A673 (cell line): ENCODE measurements around the gene KLHL28. TPM values are rescaled to one million over a fixed set of nuclear protein-coding genes. Genes with fewer than 3 reads are reported as not detected.

ENCODE experiments used
- BruUV-seq: library from RNA; stranded (reverse); fragments of 400-500 nt; replicated peaks from 2 replicates; lab custom pipeline; 2021; lab: Mats Ljungman, UMichigan
- CTCF ChIA-PET: fragments of 300-600 bp; sonication (Branson Sonifier 250); formaldehyde crosslinking; loops from one replicate; lab custom pipeline; 2022; ENCODE audit warnings: antibody characterized with exemption; lab: Charles Lee
- POLR2A ChIA-PET: fragments of 300-600 bp; sonication (Branson Sonifier 250); formaldehyde crosslinking; loops from one replicate; lab custom pipeline; 2022; ENCODE audit warnings: antibody characterized with exemption; ENCODE audit not compliant: low non-redundant PET; lab: Charles Lee
- DNase-seq: peaks from one replicate; pipeline ENCODE4 v3.0.0-alpha.2; 2015; ENCODE audit warnings: low spot score
- H3K27ac ChIP-seq: fragments of 200-600 bp; sonication (generic); 2 replicates; pipeline ENCODE4 v1.5.1; 2016; ENCODE audit warnings: mixed run types, low read depth, mild to moderate bottlenecking, mixed read lengths, antibody characterized with exemption, low read length; ENCODE audit not compliant: poor library complexity, severe bottlenecking
- H3K27me3 ChIP-seq: fragments of 200-600 bp; sonication (generic); replicated peaks from 2 replicates; pipeline ENCODE4 v1.6.1; 2017; ENCODE audit warnings: mixed run types, low read depth, mild to moderate bottlenecking, mixed read lengths, antibody characterized with exemption, low read length; ENCODE audit not compliant: insufficient read depth, poor library complexity
- H3K36me3 ChIP-seq: fragments of 200-600 bp; sonication (generic); 2 replicates; pipeline ENCODE4 v1.6.1; 2016; ENCODE audit warnings: mixed run types, mild to moderate bottlenecking, mixed read lengths, antibody characterized with exemption, low read length; ENCODE audit not compliant: insufficient read depth, poor library complexity, severe bottlenecking
- H3K4me1 ChIP-seq: fragments of 200-600 bp; sonication (generic); 2 replicates; pipeline ENCODE4 v1.6.1; 2017; ENCODE audit warnings: mixed run types, mild to moderate bottlenecking, mixed read lengths, antibody characterized with exemption, low read length; ENCODE audit not compliant: insufficient read depth, poor library complexity, severe bottlenecking
- H3K4me3 ChIP-seq: fragments of 200-600 bp; sonication (generic); 2 replicates; pipeline ENCODE4 v1.5.1; 2016; ENCODE audit warnings: low read depth, mixed run types, mild to moderate bottlenecking, mixed read lengths, low read length; ENCODE audit not compliant: poor library complexity, severe bottlenecking
- H3K9me3 ChIP-seq: fragments of 200-600 bp; sonication (generic); 2 replicates; pipeline ENCODE4 v1.6.1; 2016; ENCODE audit warnings: mixed run types, low read depth, mild to moderate bottlenecking, mixed read lengths, antibody characterized with exemption, low read length; ENCODE audit not compliant: poor library complexity, severe bottlenecking
- CTCF ChIP-seq: fragments of 300-800, 200-600 bp; sonication (generic); conservative IDR thresholded peaks from 2 replicates; pipeline ENCODE4 v1.5.1; 2017; ENCODE audit warnings: low read depth, mild to moderate bottlenecking, antibody characterized with exemption, low read length, moderate library complexity, mixed read lengths
- EZH2 ChIP-seq: fragments of 200-600 bp; sonication (generic); IDR thresholded peaks from 2 replicates; pipeline ENCODE4 v1.6.1; 2017; ENCODE audit warnings: borderline replicate concordance, low read depth, mild to moderate bottlenecking, mixed read lengths, antibody characterized with exemption, low read length; ENCODE audit not compliant: poor library complexity, severe bottlenecking
- intact Hi-C: fragments of 100-400 bp; cut with micrococcal nuclease; formaldehyde crosslinking; loops from one replicate; pipeline ENCODE4 v1.10.0; 2022; ENCODE audit not compliant: unreplicated experiment
- total RNA-seq: library from RNA; stranded (reverse); gene quantifications from 2 replicates; pipeline ENCODE4 v1.2.3, GENCODE V29; 2021

The KLHL28 gene
- total RNA-seq, 1 experiment from 2014 or later = 10.0 TPM

- ChIA-PET POLR2A (no interaction called here), CTCF (no interaction called here)
- Histone ChIP-seq H3K9me3 (peaks cover 3% of the 10 kb centered on the region), H3K4me1 (no peaks in the 10 kb centered on the region), H3K27ac (no peak overlapping the region), H3K36me3 (peaks cover 26% of the 10 kb centered on the region), H3K27me3 (no peaks in the 10 kb centered on the region), H3K4me3 (no peak overlapping the region)
- no peak for DNase-seq
- BruUV-seq = no TSS peak
- intact Hi-C loops = no loop called here
- TF ChIP-seq CTCF = no peak
Measured at GRCh38 chr14:44942436-44942835, 19.3 kb downstream of the KLHL28 start.

GRCh38 chr14:44941591-44941990, 20.2 kb downstream of the KLHL28 start:
- no peak for DNase-seq
- ChIA-PET CTCF (no interaction called here), POLR2A (no interaction called here)
- Histone ChIP-seq H3K9me3 (peaks cover 3% of the 10 kb centered on the region), H3K4me3 (no peak overlapping the region), H3K4me1 (no peaks in the 10 kb centered on the region), H3K27ac (no peak overlapping the region), H3K27me3 (no peaks in the 10 kb centered on the region), H3K36me3 (peaks cover 26% of the 10 kb centered on the region)
- BruUV-seq = no TSS peak
- no peak for TF ChIP-seq CTCF
- no peak for TF ChIP-seq EZH2
- intact Hi-C loops = no loop called here

GRCh38 chr14:44940944-44941343, 20.8 kb downstream of the KLHL28 start:
- no peak for DNase-seq
- CTCF ChIA-PET = no interaction called here
- Histone ChIP-seq H3K27ac (no peak overlapping the region), H3K27me3 (no peaks in the 10 kb centered on the region), H3K9me3 (peaks cover 3% of the 10 kb centered on the region), H3K4me1 (no peaks in the 10 kb centered on the region), H3K4me3 (no peak overlapping the region), H3K36me3 (peaks cover 29% of the 10 kb centered on the region)
- TF ChIP-seq CTCF (no peak), EZH2 (no peak)
- POLR2A ChIA-PET = no interaction called here
- intact Hi-C loops = no loop called here
- BruUV-seq = no TSS peak
